ENCODE data around the gene CDHR4.
"Not testable (repeated sequence)": the region's sequence is repeated elsewhere in the genome, so short reads cannot be mapped to it uniquely, and the experiment has no call there.

CDHR4 gene

GRCh38 chr3:49799761-49800160 is at the start of gene CDHR4:
CDHR4 (minus strand) TSS chr3:49799873; CDS start chr3:49799812, 61 bp downstream.
- Histone ChIP-seq H3K9ac (ENCODE audit: low read length) (peak within 1 kb of the TSS; percentile 37), H3K4me1 (ENCODE audit: control insufficient read depth, insufficient read depth, low read length) (peaks cover 28% of the 10 kb centered on the region), H3K27me3 (replicated peaks; ENCODE audit: control insufficient read depth, insufficient read depth, low read length) (no peaks in the 10 kb centered on the region), H3K4me3 (ENCODE audit: low read length) (peak within 1 kb of the TSS; percentile 50), H3K36me3 (ENCODE audit: control insufficient read depth, insufficient read depth, low read length, severe bottlenecking) (no peaks in the 10 kb centered on the region), H3K9me3 (ENCODE audit: control insufficient read depth, low read length) (no peaks in the 10 kb centered on the region)
- peak; percentile 80 for DNase-seq (ENCODE audit: low read depth)

GRCh38 chr3:49845694-49846093 is 46.0 kb upstream of the CDHR4 start:
- Histone ChIP-seq H3K27me3 (replicated peaks; ENCODE audit: control insufficient read depth, insufficient read depth, low read length) (no peaks in the 10 kb centered on the region), H3K9ac (ENCODE audit: low read length) (no peak overlapping the region), H3K36me3 (ENCODE audit: control insufficient read depth, insufficient read depth, low read length, severe bottlenecking) (no peaks in the 10 kb centered on the region), H3K4me3 (ENCODE audit: low read length) (no peak overlapping the region), H3K4me1 (ENCODE audit: control insufficient read depth, insufficient read depth, low read length) (no peaks in the 10 kb centered on the region), H3K9me3 (ENCODE audit: control insufficient read depth, low read length) (no peaks in the 10 kb centered on the region)
- DNase-seq (ENCODE audit: low read depth): no peak

- Histone ChIP-seq H3K27me3 (replicated peaks; ENCODE audit: control insufficient read depth, insufficient read depth, low read length) (no peaks in the 10 kb centered on the region), H3K9ac (ENCODE audit: low read length) (no peak overlapping the region), H3K4me3 (ENCODE audit: low read length) (no peak overlapping the region), H3K4me1 (ENCODE audit: control insufficient read depth, insufficient read depth, low read length) (no peaks in the 10 kb centered on the region), H3K9me3 (ENCODE audit: control insufficient read depth, low read length) (no peaks in the 10 kb centered on the region), H3K36me3 (ENCODE audit: control insufficient read depth, insufficient read depth, low read length, severe bottlenecking) (no peaks in the 10 kb centered on the region)
- DNase-seq (ENCODE audit: low read depth): no peak
Observed at GRCh38 chr3:49844464-49845183, 45.0 kb upstream of the CDHR4 start.

- no peak for DNase-seq (ENCODE audit: low read depth)
- Histone ChIP-seq H3K4me3 (ENCODE audit: low read length) (no peak overlapping the region), H3K36me3 (ENCODE audit: control insufficient read depth, insufficient read depth, low read length, severe bottlenecking) (no peaks in the 10 kb centered on the region), H3K27me3 (replicated peaks; ENCODE audit: control insufficient read depth, insufficient read depth, low read length) (no peaks in the 10 kb centered on the region), H3K9me3 (ENCODE audit: control insufficient read depth, low read length) (no peaks in the 10 kb centered on the region), H3K4me1 (ENCODE audit: control insufficient read depth, insufficient read depth, low read length) (peaks cover 4% of the 10 kb centered on the region), H3K9ac (ENCODE audit: low read length) (no peak overlapping the region)
Observed at GRCh38 chr3:49842843-49843517, 43.3 kb upstream of the CDHR4 start.

GRCh38 chr3:49841806-49842205 is 42.1 kb upstream of the CDHR4 start:
- peaks cover 4% of the 10 kb centered on the region for H3K4me1 ChIP-seq (ENCODE audit: control insufficient read depth, insufficient read depth, low read length)
- H3K36me3 ChIP-seq (ENCODE audit: control insufficient read depth, insufficient read depth, low read length, severe bottlenecking): no peaks in the 10 kb centered on the region
- no peak for DNase-seq (ENCODE audit: low read depth)
- no peak overlapping the region for H3K4me3 ChIP-seq (ENCODE audit: low read length)
- H3K27me3 ChIP-seq (replicated peaks; ENCODE audit: control insufficient read depth, insufficient read depth, low read length): no peaks in the 10 kb centered on the region
- no peak overlapping the region for H3K9ac ChIP-seq (ENCODE audit: low read length)
- no peaks in the 10 kb centered on the region for H3K9me3 ChIP-seq (ENCODE audit: control insufficient read depth, low read length)

GRCh38 chr3:49841126-49841696 is 41.5 kb upstream of the CDHR4 start:
- H3K36me3 ChIP-seq (ENCODE audit: control insufficient read depth, insufficient read depth, low read length, severe bottlenecking): no peaks in the 10 kb centered on the region
- peak; percentile 12 for DNase-seq (ENCODE audit: low read depth)
- no peaks in the 10 kb centered on the region for H3K27me3 ChIP-seq (replicated peaks; ENCODE audit: control insufficient read depth, insufficient read depth, low read length)
- no peaks in the 10 kb centered on the region for H3K9me3 ChIP-seq (ENCODE audit: control insufficient read depth, low read length)
- no peak overlapping the region for H3K9ac ChIP-seq (ENCODE audit: low read length)
- no peak overlapping the region for H3K4me3 ChIP-seq (ENCODE audit: low read length)
- H3K4me1 ChIP-seq (ENCODE audit: control insufficient read depth, insufficient read depth, low read length): peaks cover 4% of the 10 kb centered on the region

- Histone ChIP-seq H3K4me3 (ENCODE audit: low read length) (no peak overlapping the region), H3K9ac (ENCODE audit: low read length) (no peak overlapping the region), H3K36me3 (ENCODE audit: control insufficient read depth, insufficient read depth, low read length, severe bottlenecking) (no peaks in the 10 kb centered on the region), H3K4me1 (ENCODE audit: control insufficient read depth, insufficient read depth, low read length) (peaks cover 4% of the 10 kb centered on the region), H3K27me3 (replicated peaks; ENCODE audit: control insufficient read depth, insufficient read depth, low read length) (no peaks in the 10 kb centered on the region), H3K9me3 (ENCODE audit: control insufficient read depth, low read length) (no peaks in the 10 kb centered on the region)
- DNase-seq (ENCODE audit: low read depth): no peak
Observed at GRCh38 chr3:49840388-49840787, 40.7 kb upstream of the CDHR4 start.

- peaks cover 4% of the 10 kb centered on the region for H3K4me1 ChIP-seq (ENCODE audit: control insufficient read depth, insufficient read depth, low read length)
- H3K4me3 ChIP-seq (ENCODE audit: low read length): no peak overlapping the region
- H3K27me3 ChIP-seq (replicated peaks; ENCODE audit: control insufficient read depth, insufficient read depth, low read length): no peaks in the 10 kb centered on the region
- no peaks in the 10 kb centered on the region for H3K36me3 ChIP-seq (ENCODE audit: control insufficient read depth, insufficient read depth, low read length, severe bottlenecking)
- no peak overlapping the region for H3K9ac ChIP-seq (ENCODE audit: low read length)
- no peaks in the 10 kb centered on the region for H3K9me3 ChIP-seq (ENCODE audit: control insufficient read depth, low read length)
- DNase-seq (ENCODE audit: low read depth): peak; percentile 95
Observed at GRCh38 chr3:49839193-49839809, 39.6 kb upstream of the CDHR4 start.

GRCh38 chr3:49831341-49831740 is 31.7 kb upstream of the CDHR4 start:
- H3K4me1 ChIP-seq (ENCODE audit: control insufficient read depth, insufficient read depth, low read length): no peaks in the 10 kb centered on the region
- no peak overlapping the region for H3K9ac ChIP-seq (ENCODE audit: low read length)
- no peak for DNase-seq (ENCODE audit: low read depth)
- H3K4me3 ChIP-seq (ENCODE audit: low read length): no peak overlapping the region
- H3K9me3 ChIP-seq (ENCODE audit: control insufficient read depth, low read length): no peaks in the 10 kb centered on the region
- no peaks in the 10 kb centered on the region for H3K27me3 ChIP-seq (replicated peaks; ENCODE audit: control insufficient read depth, insufficient read depth, low read length)
- no peaks in the 10 kb centered on the region for H3K36me3 ChIP-seq (ENCODE audit: control insufficient read depth, insufficient read depth, low read length, severe bottlenecking)

- Histone ChIP-seq H3K9me3 (ENCODE audit: control insufficient read depth, low read length) (no peaks in the 10 kb centered on the region), H3K4me3 (ENCODE audit: low read length) (no peak overlapping the region), H3K4me1 (ENCODE audit: control insufficient read depth, insufficient read depth, low read length) (no peaks in the 10 kb centered on the region), H3K9ac (ENCODE audit: low read length) (no peak overlapping the region), H3K27me3 (replicated peaks; ENCODE audit: control insufficient read depth, insufficient read depth, low read length) (no peaks in the 10 kb centered on the region), H3K36me3 (ENCODE audit: control insufficient read depth, insufficient read depth, low read length, severe bottlenecking) (no peaks in the 10 kb centered on the region)
- DNase-seq (ENCODE audit: low read depth): no peak
Observed at GRCh38 chr3:49826016-49826415, 26.3 kb upstream of the CDHR4 start.

GRCh38 chr3:49823131-49823530 is 23.5 kb upstream of the CDHR4 start:
- H3K27me3 ChIP-seq (replicated peaks; ENCODE audit: control insufficient read depth, insufficient read depth, low read length); H3K4me3 ChIP-seq (ENCODE audit: low read length); H3K4me1 ChIP-seq (ENCODE audit: control insufficient read depth, insufficient read depth, low read length); H3K9ac ChIP-seq (ENCODE audit: low read length); H3K9me3 ChIP-seq (ENCODE audit: control insufficient read depth, low read length); H3K36me3 ChIP-seq (ENCODE audit: control insufficient read depth, insufficient read depth, low read length, severe bottlenecking); DNase-seq (ENCODE audit: low read depth): not testable (repeated sequence)

All from adipocyte (in vitro differentiated cells).